IMR-90 (cell line): ENCODE data around the gene SLC19A1.

Source experiments
- BHLHE40 ChIP-seq: fragments of 150-350 bp; IDR thresholded peaks from 2 replicates; pipeline ENCODE4 v1.6.1; 2016; ENCODE audit warnings: mild to moderate bottlenecking, low read depth, low read length
- CEBPB ChIP-seq: IDR thresholded peaks from 2 replicates; pipeline ENCODE4 v1.6.1; 2012; ENCODE audit warnings: low read depth, low read length, improper control_type of control experiment
- FOS ChIP-seq: fragments of 150-350 bp; IDR thresholded peaks from 2 replicates; pipeline ENCODE4 v1.6.1; 2016; ENCODE audit warnings: low read depth, low read length
- MAFK ChIP-seq: IDR thresholded peaks from 2 replicates; pipeline ENCODE4 v1.6.1; 2012; ENCODE audit warnings: low read depth, low read length, improper control_type of control experiment
- MAZ ChIP-seq: IDR thresholded peaks from 2 replicates; pipeline ENCODE4 v1.6.1; 2012; ENCODE audit warnings: low read depth, mild to moderate bottlenecking, low read length, improper control_type of control experiment, moderate library complexity, borderline replicate concordance
- NFE2L2 ChIP-seq: fragments of 150-350 bp; IDR thresholded peaks from 2 replicates; pipeline ENCODE4 v1.6.1; 2016; ENCODE audit warnings: low read depth, mild to moderate bottlenecking, low read length
- POLR2A ChIP-seq: IDR thresholded peaks from 2 replicates; pipeline ENCODE4 v1.6.1; 2012; ENCODE audit warnings: mild to moderate bottlenecking, low read depth, low read length
- RAD21 ChIP-seq: IDR thresholded peaks from 2 replicates; pipeline ENCODE4 v1.6.1; 2012; ENCODE audit warnings: low read length, improper control_type of control experiment
- RFX5 ChIP-seq: IDR thresholded peaks from 2 replicates; pipeline ENCODE4 v1.8.0; 2012; ENCODE audit warnings: low read depth, mild to moderate bottlenecking, low read length, moderate library complexity
- USF2 ChIP-seq: fragments of 150-350 bp; IDR thresholded peaks from 2 replicates; pipeline ENCODE4 v1.6.1; 2017; ENCODE audit warnings: mild to moderate bottlenecking, antibody characterized with exemption, low read length, low read depth
- TF ChIP-seq, protein P1 (sequence below): conservative IDR thresholded peaks from 2 replicates; pipeline ENCODE4 v1.5.1; 2012; ENCODE audit warnings: mild to moderate bottlenecking, low read depth, low read length, improper control_type of control experiment

DNA sequence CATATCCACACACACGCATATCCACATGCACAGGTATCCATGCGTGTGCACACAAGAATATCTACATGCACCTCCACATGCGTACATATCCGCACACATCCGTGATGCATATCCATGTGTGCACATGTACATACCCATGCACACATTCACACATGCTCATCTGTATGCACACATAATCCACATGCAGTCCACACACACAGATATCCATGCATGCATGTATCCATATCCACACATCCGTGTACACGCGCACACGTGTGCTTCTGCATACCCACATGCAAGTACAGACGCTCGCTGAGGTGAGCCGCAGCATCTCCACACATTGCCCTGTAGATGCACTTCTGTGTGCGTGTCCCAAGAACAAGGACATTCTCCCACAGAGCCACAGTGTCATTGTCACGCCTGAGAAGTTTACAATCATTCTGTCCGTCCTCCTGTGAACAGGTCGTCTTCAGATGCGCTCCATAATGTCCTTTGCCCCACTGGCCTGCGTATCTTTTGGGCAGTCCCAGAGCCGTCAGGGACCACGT lies 93.9 kb downstream of the SLC19A1 start:
- TF ChIP-seq, protein P1, sequence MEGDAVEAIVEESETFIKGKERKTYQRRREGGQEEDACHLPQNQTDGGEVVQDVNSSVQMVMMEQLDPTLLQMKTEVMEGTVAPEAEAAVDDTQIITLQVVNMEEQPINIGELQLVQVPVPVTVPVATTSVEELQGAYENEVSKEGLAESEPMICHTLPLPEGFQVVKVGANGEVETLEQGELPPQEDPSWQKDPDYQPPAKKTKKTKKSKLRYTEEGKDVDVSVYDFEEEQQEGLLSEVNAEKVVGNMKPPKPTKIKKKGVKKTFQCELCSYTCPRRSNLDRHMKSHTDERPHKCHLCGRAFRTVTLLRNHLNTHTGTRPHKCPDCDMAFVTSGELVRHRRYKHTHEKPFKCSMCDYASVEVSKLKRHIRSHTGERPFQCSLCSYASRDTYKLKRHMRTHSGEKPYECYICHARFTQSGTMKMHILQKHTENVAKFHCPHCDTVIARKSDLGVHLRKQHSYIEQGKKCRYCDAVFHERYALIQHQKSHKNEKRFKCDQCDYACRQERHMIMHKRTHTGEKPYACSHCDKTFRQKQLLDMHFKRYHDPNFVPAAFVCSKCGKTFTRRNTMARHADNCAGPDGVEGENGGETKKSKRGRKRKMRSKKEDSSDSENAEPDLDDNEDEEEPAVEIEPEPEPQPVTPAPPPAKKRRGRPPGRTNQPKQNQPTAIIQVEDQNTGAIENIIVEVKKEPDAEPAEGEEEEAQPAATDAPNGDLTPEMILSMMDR: no peak
- TF ChIP-seq POLR2A (no peak), RFX5 (no peak), MAZ (no peak), RAD21 (no peak), CEBPB (no peak), FOS (no peak), NFE2L2 (no peak), BHLHE40 (no peak), USF2 (no peak), MAFK (no peak)
